ENCODE results near the gene HTR3E. TPM values are rescaled to one million over a fixed set of nuclear protein-coding genes. Genes with fewer than 3 reads are reported as not detected.

HTR3E gene
- total RNA-seq, 1 donor from 2014 or later: not detected

- Histone ChIP-seq H3K9ac (ENCODE audit: low read depth in 1 of 3, low read length in 3 of 3) (no peak overlapping the region), H3K36me3 (ENCODE audit: control insufficient read depth in 3 of 3, insufficient read depth in 3 of 3, low read length in 3 of 3) (no peaks in the 10 kb centered on the region), H3K9me3 (ENCODE audit: control insufficient read depth in 3 of 3, low read length in 3 of 3) (no peaks in the 10 kb centered on the region), H3K27ac (ENCODE audit: low read depth, low read length) (no peak overlapping the region), H3K4me1 (ENCODE audit: control insufficient read depth in 3 of 3, insufficient read depth in 3 of 3, low read length in 3 of 3) (no peaks in the 10 kb centered on the region), H3K27me3 (ENCODE audit: control insufficient read depth in 3 of 3, insufficient read depth in 3 of 3, low read length in 3 of 3) (no peaks in the 10 kb centered on the region), H3K4me3 (ENCODE audit: low read length in 3 of 3) (no peak overlapping the region)
Measured at GRCh38 chr3:184073621-184074020, 23.2 kb upstream of the HTR3E start.

GRCh38 chr3:184075901-184076300 is 21.0 kb upstream of the HTR3E start:
- H3K27ac ChIP-seq (ENCODE audit: low read depth, low read length): no peak overlapping the region
- H3K4me3 ChIP-seq (ENCODE audit: low read length in 3 of 3): no peak overlapping the region
- no peaks in the 10 kb centered on the region for H3K27me3 ChIP-seq (ENCODE audit: control insufficient read depth in 3 of 3, insufficient read depth in 3 of 3, low read length in 3 of 3)
- no peaks in the 10 kb centered on the region for H3K9me3 ChIP-seq (ENCODE audit: control insufficient read depth in 3 of 3, low read length in 3 of 3)
- H3K36me3 ChIP-seq (ENCODE audit: control insufficient read depth in 3 of 3, insufficient read depth in 3 of 3, low read length in 3 of 3): no peaks in the 10 kb centered on the region
- H3K9ac ChIP-seq (ENCODE audit: low read depth in 1 of 3, low read length in 3 of 3): no peak overlapping the region
- no peaks in the 10 kb centered on the region for H3K4me1 ChIP-seq (ENCODE audit: control insufficient read depth in 3 of 3, insufficient read depth in 3 of 3, low read length in 3 of 3)

- no peaks in the 10 kb centered on the region for H3K36me3 ChIP-seq (ENCODE audit: control insufficient read depth in 3 of 3, insufficient read depth in 3 of 3, low read length in 3 of 3)
- no peak overlapping the region for H3K27ac ChIP-seq (ENCODE audit: low read depth, low read length)
- H3K27me3 ChIP-seq (ENCODE audit: control insufficient read depth in 3 of 3, insufficient read depth in 3 of 3, low read length in 3 of 3): no peaks in the 10 kb centered on the region
- H3K9me3 ChIP-seq (ENCODE audit: control insufficient read depth in 3 of 3, low read length in 3 of 3): no peaks in the 10 kb centered on the region
- no peaks in the 10 kb centered on the region for H3K4me1 ChIP-seq (ENCODE audit: control insufficient read depth in 3 of 3, insufficient read depth in 3 of 3, low read length in 3 of 3)
- H3K9ac ChIP-seq (ENCODE audit: low read depth in 1 of 3, low read length in 3 of 3): no peak overlapping the region
- no peak overlapping the region for H3K4me3 ChIP-seq (ENCODE audit: low read length in 3 of 3)
Measured at GRCh38 chr3:184077881-184078280, 19.0 kb upstream of the HTR3E start.

- no peaks in the 10 kb centered on the region for H3K4me1 ChIP-seq (ENCODE audit: control insufficient read depth in 3 of 3, insufficient read depth in 3 of 3, low read length in 3 of 3)
- H3K36me3 ChIP-seq (ENCODE audit: control insufficient read depth in 3 of 3, insufficient read depth in 3 of 3, low read length in 3 of 3): no peaks in the 10 kb centered on the region
- no peak overlapping the region for H3K9ac ChIP-seq (ENCODE audit: low read depth in 1 of 3, low read length in 3 of 3)
- no peaks in the 10 kb centered on the region for H3K27me3 ChIP-seq (ENCODE audit: control insufficient read depth in 3 of 3, insufficient read depth in 3 of 3, low read length in 3 of 3)
- H3K9me3 ChIP-seq (ENCODE audit: control insufficient read depth in 3 of 3, low read length in 3 of 3): no peaks in the 10 kb centered on the region
- no peak overlapping the region for H3K4me3 ChIP-seq (ENCODE audit: low read length in 3 of 3)
- no peak overlapping the region for H3K27ac ChIP-seq (ENCODE audit: low read depth, low read length)
Measured at GRCh38 chr3:184078851-184079250, 18.0 kb upstream of the HTR3E start.

GRCh38 chr3:184081116-184081830 is 15.6 kb upstream of the HTR3E start:
- Histone ChIP-seq H3K9me3 (ENCODE audit: control insufficient read depth in 3 of 3, low read length in 3 of 3) (no peaks in the 10 kb centered on the region), H3K27ac (ENCODE audit: low read depth, low read length) (no peak overlapping the region), H3K9ac (ENCODE audit: low read depth in 1 of 3, low read length in 3 of 3) (no peak overlapping the region), H3K4me3 (ENCODE audit: low read length in 3 of 3) (no peak overlapping the region), H3K36me3 (ENCODE audit: control insufficient read depth in 3 of 3, insufficient read depth in 3 of 3, low read length in 3 of 3) (no peaks in the 10 kb centered on the region), H3K27me3 (ENCODE audit: control insufficient read depth in 3 of 3, insufficient read depth in 3 of 3, low read length in 3 of 3) (no peaks in the 10 kb centered on the region), H3K4me1 (ENCODE audit: control insufficient read depth in 3 of 3, insufficient read depth in 3 of 3, low read length in 3 of 3) (no peaks in the 10 kb centered on the region)

- no peak overlapping the region for H3K27ac ChIP-seq (ENCODE audit: low read depth, low read length)
- no peaks in the 10 kb centered on the region for H3K9me3 ChIP-seq (ENCODE audit: control insufficient read depth in 3 of 3, low read length in 3 of 3)
- H3K36me3 ChIP-seq (ENCODE audit: control insufficient read depth in 3 of 3, insufficient read depth in 3 of 3, low read length in 3 of 3): no peaks in the 10 kb centered on the region
- no peaks in the 10 kb centered on the region for H3K4me1 ChIP-seq (ENCODE audit: control insufficient read depth in 3 of 3, insufficient read depth in 3 of 3, low read length in 3 of 3)
- no peak overlapping the region for H3K9ac ChIP-seq (ENCODE audit: low read depth in 1 of 3, low read length in 3 of 3)
- H3K27me3 ChIP-seq (ENCODE audit: control insufficient read depth in 3 of 3, insufficient read depth in 3 of 3, low read length in 3 of 3): no peaks in the 10 kb centered on the region
- no peak overlapping the region for H3K4me3 ChIP-seq (ENCODE audit: low read length in 3 of 3)
Measured at GRCh38 chr3:184082034-184082433, 14.8 kb upstream of the HTR3E start.

- Histone ChIP-seq H3K27ac (ENCODE audit: low read depth, low read length) (no peak overlapping the region), H3K36me3 (ENCODE audit: control insufficient read depth in 3 of 3, insufficient read depth in 3 of 3, low read length in 3 of 3) (no peaks in the 10 kb centered on the region), H3K4me3 (ENCODE audit: low read length in 3 of 3) (no peak overlapping the region), H3K9ac (ENCODE audit: low read depth in 1 of 3, low read length in 3 of 3) (no peak overlapping the region), H3K27me3 (ENCODE audit: control insufficient read depth in 3 of 3, insufficient read depth in 3 of 3, low read length in 3 of 3) (no peaks in the 10 kb centered on the region), H3K9me3 (ENCODE audit: control insufficient read depth in 3 of 3, low read length in 3 of 3) (no peaks in the 10 kb centered on the region), H3K4me1 (ENCODE audit: control insufficient read depth in 3 of 3, insufficient read depth in 3 of 3, low read length in 3 of 3) (no peaks in the 10 kb centered on the region)
Measured at GRCh38 chr3:184082465-184082864, 14.4 kb upstream of the HTR3E start.

- Histone ChIP-seq H3K27me3 (ENCODE audit: control insufficient read depth in 3 of 3, insufficient read depth in 3 of 3, low read length in 3 of 3) (no peaks in the 10 kb centered on the region), H3K9me3 (ENCODE audit: control insufficient read depth in 3 of 3, low read length in 3 of 3) (no peaks in the 10 kb centered on the region), H3K27ac (ENCODE audit: low read depth, low read length) (no peak overlapping the region), H3K4me3 (ENCODE audit: low read length in 3 of 3) (no peak overlapping the region), H3K9ac (ENCODE audit: low read depth in 1 of 3, low read length in 3 of 3) (no peak overlapping the region), H3K4me1 (ENCODE audit: control insufficient read depth in 3 of 3, insufficient read depth in 3 of 3, low read length in 3 of 3) (no peaks in the 10 kb centered on the region), H3K36me3 (ENCODE audit: control insufficient read depth in 3 of 3, insufficient read depth in 3 of 3, low read length in 3 of 3) (no peaks in the 10 kb centered on the region)
Measured at GRCh38 chr3:184085389-184085852, 11.4 kb upstream of the HTR3E start.

- Histone ChIP-seq H3K27me3 (ENCODE audit: control insufficient read depth in 3 of 3, insufficient read depth in 3 of 3, low read length in 3 of 3) (no peaks in the 10 kb centered on the region), H3K4me1 (ENCODE audit: control insufficient read depth in 3 of 3, insufficient read depth in 3 of 3, low read length in 3 of 3) (no peaks in the 10 kb centered on the region), H3K9ac (ENCODE audit: low read depth in 1 of 3, low read length in 3 of 3) (no peak overlapping the region), H3K36me3 (ENCODE audit: control insufficient read depth in 3 of 3, insufficient read depth in 3 of 3, low read length in 3 of 3) (no peaks in the 10 kb centered on the region), H3K9me3 (ENCODE audit: control insufficient read depth in 3 of 3, low read length in 3 of 3) (peaks cover 0 to 3% (median 0%) of the 10 kb centered on the region in 3 donors), H3K4me3 (ENCODE audit: low read length in 3 of 3) (no peak overlapping the region), H3K27ac (ENCODE audit: low read depth, low read length) (no peak overlapping the region)
Measured at GRCh38 chr3:184092199-184092598, 4.7 kb upstream of the HTR3E start.

GRCh38 chr3:184097556-184097955 is 692 bp downstream of the HTR3E start:
- no peaks in the 10 kb centered on the region for H3K36me3 ChIP-seq (ENCODE audit: control insufficient read depth in 3 of 3, insufficient read depth in 3 of 3, low read length in 3 of 3)
- H3K4me1 ChIP-seq (ENCODE audit: control insufficient read depth in 3 of 3, insufficient read depth in 3 of 3, low read length in 3 of 3): peaks cover 0 to 4% (median 0%) of the 10 kb centered on the region in 3 donors
- H3K4me3 ChIP-seq (ENCODE audit: low read length in 3 of 3): no peak overlapping the region
- H3K27ac ChIP-seq (ENCODE audit: low read depth, low read length): no peak overlapping the region
- H3K27me3 ChIP-seq (ENCODE audit: control insufficient read depth in 3 of 3, insufficient read depth in 3 of 3, low read length in 3 of 3): peaks cover 3 to 7% (median 7%) of the 10 kb centered on the region in 3 donors
- H3K9me3 ChIP-seq (ENCODE audit: control insufficient read depth in 3 of 3, low read length in 3 of 3): no peaks in the 10 kb centered on the region
- H3K9ac ChIP-seq (ENCODE audit: low read depth in 1 of 3, low read length in 3 of 3): no peak overlapping the region

Data from skeletal muscle tissue (tissue), 4 donors.